Neutrophil (primary cell): ENCODE measurements around the gene ITLN1.
A peak's percentile ranks its signal among the peaks of the same experiment; 100 is the strongest.

Source experiments
- H3K27ac ChIP-seq: fragments of 200-600 bp; sonication (generic); 2 replicates; pipeline ENCODE4 v1.5.1; 2016; ENCODE audit warnings: mild to moderate bottlenecking, moderate library complexity
- H3K27me3 ChIP-seq: fragments of 200-600 bp; sonication (generic); 2 replicates; pipeline ENCODE4 v1.6.0; 2016; ENCODE audit warnings: mild to moderate bottlenecking
- H3K36me3 ChIP-seq: fragments of 200-600 bp; sonication (generic); 2 replicates; pipeline ENCODE4 v1.5.1; 2017
- H3K4me1 ChIP-seq, 2 experiments: fragments of 200-600 bp in 1 of 2; sonication (generic) in 1 of 2; 1 replicate in 1 of 2; 2 replicates in 1 of 2; pipeline versions ENCODE4 v1.5.1 to v1.6.1; 2013 to 2016; ENCODE audit warnings: low read depth in 1 of 2, low read length in 1 of 2, mild to moderate bottlenecking in 1 of 2, moderate library complexity in 1 of 2; ENCODE audit not compliant: control insufficient read depth in 1 of 2, insufficient read depth in 1 of 2
- H3K4me3 ChIP-seq, 2 experiments: fragments of 200-600 bp in 1 of 2; sonication (generic) in 1 of 2; 1 replicate in 1 of 2; 2 replicates in 1 of 2; pipeline ENCODE4 v1.5.1; 2013 to 2016; ENCODE audit warnings: low read depth in 1 of 2, low read length in 1 of 2, mild to moderate bottlenecking in 1 of 2, moderate library complexity in 1 of 2
- H3K9me3 ChIP-seq: fragments of 200-600 bp; sonication (generic); 2 replicates; pipeline ENCODE4 v1.5.1; 2016
- CTCF ChIP-seq: fragments of 200-600 bp; sonication (generic); IDR thresholded peaks from 2 replicates; pipeline ENCODE4 v1.5.1; 2016; ENCODE audit warnings: antibody characterized with exemption

ITLN1 gene

GRCh38 chr1:160866695-160867260, 18.2 kb downstream of the ITLN1 start:
- Histone ChIP-seq H3K36me3 (no peaks in the 10 kb centered on the region), H3K4me3 (no peak overlapping the region), H3K27me3 (no peaks in the 10 kb centered on the region), H3K9me3 (no peaks in the 10 kb centered on the region), H3K4me1 (peaks cover 48 to 51% of the 10 kb centered on the region in 2 experiments), H3K27ac (no peak overlapping the region)
- no peak for TF ChIP-seq CTCF

- TF ChIP-seq CTCF: no peak
- H3K27me3 ChIP-seq: no peaks in the 10 kb centered on the region
- H3K27ac ChIP-seq: no peak overlapping the region
- H3K9me3 ChIP-seq: no peaks in the 10 kb centered on the region
- no peaks in the 10 kb centered on the region for H3K36me3 ChIP-seq
- no peak overlapping the region for H3K4me3 ChIP-seq
- peaks cover 52 to 58% of the 10 kb centered on the region in 2 experiments for H3K4me1 ChIP-seq
Measured at GRCh38 chr1:160866001-160866694, 18.8 kb downstream of the ITLN1 start.

- H3K9me3 ChIP-seq: no peaks in the 10 kb centered on the region
- no peaks in the 10 kb centered on the region for H3K27me3 ChIP-seq
- no peak for TF ChIP-seq CTCF
- no peak overlapping the region for H3K27ac ChIP-seq
- no peak overlapping the region for H3K4me3 ChIP-seq
- H3K36me3 ChIP-seq: no peaks in the 10 kb centered on the region
- H3K4me1 ChIP-seq: peaks cover 58 to 63% of the 10 kb centered on the region in 2 experiments
Measured at GRCh38 chr1:160865337-160865736, 19.6 kb downstream of the ITLN1 start.

DNA sequence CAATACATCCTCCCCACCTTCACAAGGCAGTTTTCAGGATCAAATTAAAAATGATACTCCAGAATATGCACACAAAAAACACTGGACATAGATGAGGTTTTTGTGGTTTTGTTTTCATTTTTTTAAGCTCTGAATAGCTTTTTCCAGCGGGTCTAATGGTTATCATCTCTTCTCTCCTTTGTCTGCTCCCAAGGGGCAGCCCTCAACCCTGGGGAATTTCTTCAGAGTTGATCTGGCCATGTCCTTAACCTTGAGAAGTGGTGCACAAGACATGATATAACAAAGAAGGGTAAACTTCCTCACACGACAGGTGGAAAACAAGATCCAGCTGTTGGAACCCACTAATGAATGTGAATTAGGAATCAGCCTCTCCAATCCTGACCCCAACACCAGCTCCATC, 20.8 kb downstream of the ITLN1 start:
- no peak for TF ChIP-seq CTCF
- Histone ChIP-seq H3K4me3 (no peak overlapping the region), H3K36me3 (no peaks in the 10 kb centered on the region), H3K27me3 (no peaks in the 10 kb centered on the region), H3K9me3 (no peaks in the 10 kb centered on the region), H3K4me1 (peaks cover 53 to 60% of the 10 kb centered on the region in 2 experiments), H3K27ac (peak overlapping the region; percentile 62)

GRCh38 chr1:160863774-160864131, 21.2 kb downstream of the ITLN1 start:
- Histone ChIP-seq H3K36me3 (no peaks in the 10 kb centered on the region), H3K4me1 (peaks cover 52 to 60% of the 10 kb centered on the region in 2 experiments), H3K27me3 (no peaks in the 10 kb centered on the region), H3K4me3 (peak overlapping the region in 1 of 2 experiments; percentile 19), H3K27ac (peak overlapping the region; percentile 62), H3K9me3 (no peaks in the 10 kb centered on the region)
- no peak for TF ChIP-seq CTCF
